IPS DF 4.7 (cell line): ENCODE data around the gene RPA4.
"Not testable (repeated sequence)": the region's sequence is repeated elsewhere in the genome, so short reads cannot be mapped to it uniquely, and the experiment has no call there.

Experiments used
- DNase-seq: peaks from one replicate; pipeline ENCODE4 v3.0.0-alpha.2; 2013; ENCODE audit warnings: low spot score; ENCODE audit errors: extremely low read depth

Gene RPA4

GRCh38 chrX:96883608-96884007, at the start of gene RPA4:
Gene RPA4, plus strand, starts transcription at chrX:96883908. Its CDS starts 403 bp downstream, at chrX:96884311.
- DNase-seq = no peak

- no peak for DNase-seq
Measured at GRCh38 chrX:96834137-96834536, 49.6 kb upstream of the RPA4 start.

- no peak for DNase-seq
Measured at GRCh38 chrX:96835660-96836289, 47.9 kb upstream of the RPA4 start.

- no peak for DNase-seq
Measured at GRCh38 chrX:96837808-96838207, 45.9 kb upstream of the RPA4 start.

GRCh38 chrX:96838537-96838936, 45.2 kb upstream of the RPA4 start:
- no peak for DNase-seq

GRCh38 chrX:96841325-96841724, 42.4 kb upstream of the RPA4 start:
- DNase-seq = no peak

- not testable (repeated sequence) for DNase-seq
Measured at GRCh38 chrX:96841866-96842265, 41.8 kb upstream of the RPA4 start.

GRCh38 chrX:96843566-96843965, 40.1 kb upstream of the RPA4 start:
- DNase-seq = no peak

- DNase-seq = no peak
Measured at GRCh38 chrX:96846841-96847240, 36.9 kb upstream of the RPA4 start.

GRCh38 chrX:96859422-96859821, 24.3 kb upstream of the RPA4 start:
- not testable (repeated sequence) for DNase-seq

GRCh38 chrX:96861218-96861617, 22.5 kb upstream of the RPA4 start:
- no peak for DNase-seq

GRCh38 chrX:96861661-96862060, 22.0 kb upstream of the RPA4 start:
- DNase-seq = no peak

GRCh38 chrX:96884027-96884426, 319 bp downstream of the RPA4 start:
- DNase-seq = no peak

GRCh38 chrX:96889726-96890125, 6.0 kb downstream of the RPA4 start:
- DNase-seq = no peak

GRCh38 chrX:96906741-96907140, 23.0 kb downstream of the RPA4 start:
- no peak for DNase-seq

GRCh38 chrX:96907516-96908272, 24.0 kb downstream of the RPA4 start:
- DNase-seq = no peak

GRCh38 chrX:96909291-96909690, 25.6 kb downstream of the RPA4 start:
- no peak for DNase-seq

GRCh38 chrX:96918864-96919263, 35.2 kb downstream of the RPA4 start:
- no peak for DNase-seq

GRCh38 chrX:96919672-96920071, 36.0 kb downstream of the RPA4 start:
- DNase-seq = no peak

GRCh38 chrX:96924581-96924980, 40.9 kb downstream of the RPA4 start:
- DNase-seq = no peak

- DNase-seq = no peak
Measured at GRCh38 chrX:96929036-96929435, 45.3 kb downstream of the RPA4 start.
